ENCODE measurements around the gene TGFBR3. TPM values are rescaled to one million over a fixed set of nuclear protein-coding genes. Genes with fewer than 3 reads are reported as not detected.

The TGFBR3 gene
- total RNA-seq, 1 experiment from 2014 or later: 4.2 TPM

DNA sequence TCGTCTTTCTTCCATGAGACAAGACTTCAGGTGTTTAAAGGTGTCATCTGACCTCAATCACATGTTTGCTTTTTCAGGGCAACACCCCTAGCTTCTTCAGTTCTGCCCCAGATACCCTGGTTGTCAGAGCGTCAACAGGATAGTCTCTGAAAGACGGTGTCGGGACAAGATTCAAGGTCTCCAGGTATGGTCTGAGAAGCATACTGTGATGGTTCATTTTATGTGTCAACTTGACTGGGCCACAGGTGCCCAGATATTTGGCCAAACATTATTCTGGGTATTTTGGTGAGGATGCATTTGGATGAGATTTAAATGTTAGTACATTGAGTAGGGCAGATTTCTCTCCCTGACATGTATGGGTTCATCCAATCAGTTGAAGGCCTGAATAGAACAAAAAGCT, 148.3 kb downstream of the TGFBR3 start:
- ChIA-PET CTCF (interaction anchor here (1.0 to 1.4 kb wide), 2 partner anchors 24 to 26 kb away, joined by 4 to 5 read pairs; no protein-coding TSS in a partner anchor), POLR2A (no interaction called here)
- no peak overlapping the region for H3K27ac Mint-ChIP-seq
- peaks cover 4% of the 10 kb centered on the region; the same call in 1 of the 2 replicates for H3K36me3 Mint-ChIP-seq
- TF ChIP-seq NFYB (CRISPR knock-in tag; conservative IDR thresholded peaks at IDR 0.05; ENCODE audit: low read depth) (no peak), ZNF219 (CRISPR knock-in tag; IDR thresholded peaks at IDR 0.05; ENCODE audit: borderline replicate concordance) (no peak), ZNF232 (CRISPR knock-in tag; IDR thresholded peaks at IDR 0.05) (no peak), JUN (CRISPR knock-in tag; IDR thresholded peaks at IDR 0.05) (no peak), ZNF317 (CRISPR knock-in tag; IDR thresholded peaks at IDR 0.05; ENCODE audit: borderline replicate concordance, low read depth) (no peak)
- TF ChIP-seq, protein P1, sequence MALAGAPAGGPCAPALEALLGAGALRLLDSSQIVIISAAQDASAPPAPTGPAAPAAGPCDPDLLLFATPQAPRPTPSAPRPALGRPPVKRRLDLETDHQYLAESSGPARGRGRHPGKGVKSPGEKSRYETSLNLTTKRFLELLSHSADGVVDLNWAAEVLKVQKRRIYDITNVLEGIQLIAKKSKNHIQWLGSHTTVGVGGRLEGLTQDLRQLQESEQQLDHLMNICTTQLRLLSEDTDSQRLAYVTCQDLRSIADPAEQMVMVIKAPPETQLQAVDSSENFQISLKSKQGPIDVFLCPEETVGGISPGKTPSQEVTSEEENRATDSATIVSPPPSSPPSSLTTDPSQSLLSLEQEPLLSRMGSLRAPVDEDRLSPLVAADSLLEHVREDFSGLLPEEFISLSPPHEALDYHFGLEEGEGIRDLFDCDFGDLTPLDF (CRISPR knock-in tag; IDR thresholded peaks at IDR 0.05): no peak
- TF ChIP-seq, protein P2, sequence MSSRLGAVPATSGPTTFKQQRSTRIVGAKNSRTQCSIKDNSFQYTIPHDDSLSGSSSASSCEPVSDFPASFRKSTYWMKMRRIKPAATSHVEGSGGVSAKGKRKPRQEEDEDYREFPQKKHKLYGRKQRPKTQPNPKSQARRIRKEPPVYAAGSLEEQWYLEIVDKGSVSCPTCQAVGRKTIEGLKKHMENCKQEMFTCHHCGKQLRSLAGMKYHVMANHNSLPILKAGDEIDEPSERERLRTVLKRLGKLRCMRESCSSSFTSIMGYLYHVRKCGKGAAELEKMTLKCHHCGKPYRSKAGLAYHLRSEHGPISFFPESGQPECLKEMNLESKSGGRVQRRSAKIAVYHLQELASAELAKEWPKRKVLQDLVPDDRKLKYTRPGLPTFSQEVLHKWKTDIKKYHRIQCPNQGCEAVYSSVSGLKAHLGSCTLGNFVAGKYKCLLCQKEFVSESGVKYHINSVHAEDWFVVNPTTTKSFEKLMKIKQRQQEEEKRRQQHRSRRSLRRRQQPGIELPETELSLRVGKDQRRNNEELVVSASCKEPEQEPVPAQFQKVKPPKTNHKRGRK (CRISPR knock-in tag; IDR thresholded peaks at IDR 0.05; ENCODE audit: borderline replicate concordance): no peak
- TF ChIP-seq, protein P3, sequence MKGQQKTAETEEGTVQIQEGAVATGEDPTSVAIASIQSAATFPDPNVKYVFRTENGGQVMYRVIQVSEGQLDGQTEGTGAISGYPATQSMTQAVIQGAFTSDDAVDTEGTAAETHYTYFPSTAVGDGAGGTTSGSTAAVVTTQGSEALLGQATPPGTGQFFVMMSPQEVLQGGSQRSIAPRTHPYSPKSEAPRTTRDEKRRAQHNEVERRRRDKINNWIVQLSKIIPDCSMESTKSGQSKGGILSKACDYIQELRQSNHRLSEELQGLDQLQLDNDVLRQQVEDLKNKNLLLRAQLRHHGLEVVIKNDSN (CRISPR knock-in tag; IDR thresholded peaks at IDR 0.05): no peak
- TF ChIP-seq, protein P4, sequence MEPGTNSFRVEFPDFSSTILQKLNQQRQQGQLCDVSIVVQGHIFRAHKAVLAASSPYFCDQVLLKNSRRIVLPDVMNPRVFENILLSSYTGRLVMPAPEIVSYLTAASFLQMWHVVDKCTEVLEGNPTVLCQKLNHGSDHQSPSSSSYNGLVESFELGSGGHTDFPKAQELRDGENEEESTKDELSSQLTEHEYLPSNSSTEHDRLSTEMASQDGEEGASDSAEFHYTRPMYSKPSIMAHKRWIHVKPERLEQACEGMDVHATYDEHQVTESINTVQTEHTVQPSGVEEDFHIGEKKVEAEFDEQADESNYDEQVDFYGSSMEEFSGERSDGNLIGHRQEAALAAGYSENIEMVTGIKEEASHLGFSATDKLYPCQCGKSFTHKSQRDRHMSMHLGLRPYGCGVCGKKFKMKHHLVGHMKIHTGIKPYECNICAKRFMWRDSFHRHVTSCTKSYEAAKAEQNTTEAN (CRISPR knock-in tag; IDR thresholded peaks at IDR 0.05): no peak
- H3K27me3 Mint-ChIP-seq (ENCODE audit: low read depth): no peaks in the 10 kb centered on the region
- H3K4me3 Mint-ChIP-seq: no peak overlapping the region
- peaks cover 13% of the 10 kb centered on the region for H3K9me3 Mint-ChIP-seq
- ATAC-seq (no peak), DNase-seq (ENCODE audit: low spot score) (no peak)
- peaks cover 8% of the 10 kb centered on the region for H3K4me1 Mint-ChIP-seq

DNA sequence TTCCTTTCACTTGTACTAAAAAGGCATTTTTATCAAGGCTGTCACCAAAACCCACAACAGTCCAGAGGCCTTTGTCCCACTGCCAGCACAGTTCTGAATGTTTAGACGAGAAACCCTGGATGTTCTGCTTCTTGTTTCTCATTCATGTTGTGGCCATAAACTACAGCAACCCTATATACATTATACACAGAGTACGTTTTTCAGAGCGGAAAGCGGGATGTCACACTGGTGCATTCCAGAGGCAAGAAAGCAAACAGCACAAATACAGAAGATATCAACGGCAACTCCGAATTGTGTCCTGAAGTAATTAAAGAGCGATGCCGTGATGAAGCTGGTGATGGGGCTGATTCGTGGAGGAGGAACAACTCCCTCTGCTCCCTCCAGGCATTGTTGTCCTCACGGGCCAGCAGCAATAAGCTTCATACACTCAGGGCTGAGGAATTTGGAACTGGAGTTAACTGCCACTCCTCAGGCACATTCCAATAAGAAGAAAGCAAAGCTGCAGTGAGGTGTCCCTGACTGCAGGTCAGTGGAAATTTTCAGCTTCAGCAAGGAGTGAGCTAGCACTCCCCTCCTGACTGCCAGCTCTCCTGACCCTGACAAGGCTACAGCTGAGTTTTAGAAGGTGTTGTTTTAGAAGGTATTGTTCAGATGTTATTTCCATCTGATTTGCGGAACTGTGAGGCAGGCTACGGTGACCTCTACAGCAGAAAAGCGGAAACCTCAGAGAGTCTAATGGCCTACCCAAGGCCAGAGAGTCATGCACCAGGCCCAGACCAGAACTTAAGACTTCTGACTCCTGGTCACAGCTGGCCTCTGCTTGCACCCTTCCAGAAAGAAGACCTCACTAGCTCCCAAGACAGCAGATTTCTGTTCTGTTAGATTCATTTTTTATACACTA, 149.0 kb downstream of the TGFBR3 start:
- Mint-ChIP-seq H3K27me3 (ENCODE audit: low read depth) (no peaks in the 10 kb centered on the region), H3K27ac (peak overlapping the region; percentile 75), H3K36me3 (peaks cover 4% of the 10 kb centered on the region; the same call in 1 of the 2 replicates), H3K4me3 (no peak overlapping the region), H3K4me1 (peaks cover 13% of the 10 kb centered on the region), H3K9me3 (peaks cover 13% of the 10 kb centered on the region)
- CTCF ChIA-PET: interaction anchor here (1.0 to 1.4 kb wide), 2 partner anchors 25 to 27 kb away, joined by 4 to 5 read pairs; no protein-coding TSS in a partner anchor
- POLR2A ChIA-PET: no interaction called here
- TF ChIP-seq EMX1 (CRISPR knock-in tag; IDR thresholded peaks at IDR 0.05) (no peak), KAT7 (CRISPR knock-in tag; IDR thresholded peaks at IDR 0.05; ENCODE audit: borderline replicate concordance) (no peak), RELA (CRISPR knock-in tag; IDR thresholded peaks at IDR 0.05; ENCODE audit: borderline replicate concordance) (no peak), GTF2I (CRISPR knock-in tag; conservative IDR thresholded peaks at IDR 0.05) (no peak), CBFB (CRISPR knock-in tag; IDR thresholded peaks at IDR 0.05; ENCODE audit: low read depth) (no peak)
- TF ChIP-seq, protein P5, sequence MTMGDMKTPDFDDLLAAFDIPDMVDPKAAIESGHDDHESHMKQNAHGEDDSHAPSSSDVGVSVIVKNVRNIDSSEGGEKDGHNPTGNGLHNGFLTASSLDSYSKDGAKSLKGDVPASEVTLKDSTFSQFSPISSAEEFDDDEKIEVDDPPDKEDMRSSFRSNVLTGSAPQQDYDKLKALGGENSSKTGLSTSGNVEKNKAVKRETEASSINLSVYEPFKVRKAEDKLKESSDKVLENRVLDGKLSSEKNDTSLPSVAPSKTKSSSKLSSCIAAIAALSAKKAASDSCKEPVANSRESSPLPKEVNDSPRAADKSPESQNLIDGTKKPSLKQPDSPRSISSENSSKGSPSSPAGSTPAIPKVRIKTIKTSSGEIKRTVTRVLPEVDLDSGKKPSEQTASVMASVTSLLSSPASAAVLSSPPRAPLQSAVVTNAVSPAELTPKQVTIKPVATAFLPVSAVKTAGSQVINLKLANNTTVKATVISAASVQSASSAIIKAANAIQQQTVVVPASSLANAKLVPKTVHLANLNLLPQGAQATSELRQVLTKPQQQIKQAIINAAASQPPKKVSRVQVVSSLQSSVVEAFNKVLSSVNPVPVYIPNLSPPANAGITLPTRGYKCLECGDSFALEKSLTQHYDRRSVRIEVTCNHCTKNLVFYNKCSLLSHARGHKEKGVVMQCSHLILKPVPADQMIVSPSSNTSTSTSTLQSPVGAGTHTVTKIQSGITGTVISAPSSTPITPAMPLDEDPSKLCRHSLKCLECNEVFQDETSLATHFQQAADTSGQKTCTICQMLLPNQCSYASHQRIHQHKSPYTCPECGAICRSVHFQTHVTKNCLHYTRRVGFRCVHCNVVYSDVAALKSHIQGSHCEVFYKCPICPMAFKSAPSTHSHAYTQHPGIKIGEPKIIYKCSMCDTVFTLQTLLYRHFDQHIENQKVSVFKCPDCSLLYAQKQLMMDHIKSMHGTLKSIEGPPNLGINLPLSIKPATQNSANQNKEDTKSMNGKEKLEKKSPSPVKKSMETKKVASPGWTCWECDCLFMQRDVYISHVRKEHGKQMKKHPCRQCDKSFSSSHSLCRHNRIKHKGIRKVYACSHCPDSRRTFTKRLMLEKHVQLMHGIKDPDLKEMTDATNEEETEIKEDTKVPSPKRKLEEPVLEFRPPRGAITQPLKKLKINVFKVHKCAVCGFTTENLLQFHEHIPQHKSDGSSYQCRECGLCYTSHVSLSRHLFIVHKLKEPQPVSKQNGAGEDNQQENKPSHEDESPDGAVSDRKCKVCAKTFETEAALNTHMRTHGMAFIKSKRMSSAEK (CRISPR knock-in tag; IDR thresholded peaks at IDR 0.05; ENCODE audit: borderline replicate concordance): no peak
- peak; percentile 91 for ATAC-seq
- DNase-seq (ENCODE audit: low spot score): no peak
